Endothelial cell (in vitro differentiated cells): ENCODE results near the gene AHSG. TPM values are rescaled to one million over a fixed set of nuclear protein-coding genes. Genes with fewer than 3 reads are reported as not detected.
"Not testable (repeated sequence)": the region's sequence is repeated elsewhere in the genome, so short reads cannot be mapped to it uniquely, and the experiment has no call there.

Source experiments
- DNase-seq: peaks from one replicate; pipeline ENCODE4 v3.0.0; 2021; ENCODE audit warnings: low spot score
- H3K27ac Mint-ChIP-seq: one replicate; pipeline ENCODE4 v1.8.0; 2021; ENCODE audit warnings: mixed read lengths, inconsistent platforms; ENCODE audit not compliant: unreplicated experiment
- H3K27me3 Mint-ChIP-seq: one replicate; pipeline ENCODE4 v1.8.0; 2021; ENCODE audit warnings: mild to moderate bottlenecking, moderate library complexity, mixed read lengths, inconsistent platforms; ENCODE audit not compliant: unreplicated experiment
- H3K36me3 Mint-ChIP-seq: one replicate; pipeline ENCODE4 v1.8.0; 2021; ENCODE audit warnings: mild to moderate bottlenecking, low read depth, mixed read lengths, inconsistent platforms; ENCODE audit not compliant: unreplicated experiment
- H3K4me1 Mint-ChIP-seq: one replicate; pipeline ENCODE4 v1.8.0; 2021; ENCODE audit warnings: mild to moderate bottlenecking, mixed read lengths, inconsistent platforms; ENCODE audit not compliant: unreplicated experiment
- H3K4me3 Mint-ChIP-seq: one replicate; pipeline ENCODE4 v1.8.0; 2021; ENCODE audit warnings: mild to moderate bottlenecking, mixed read lengths, inconsistent platforms; ENCODE audit not compliant: unreplicated experiment
- H3K9me3 Mint-ChIP-seq: one replicate; pipeline ENCODE4 v1.8.0; 2021; ENCODE audit warnings: mixed read lengths, inconsistent platforms; ENCODE audit not compliant: unreplicated experiment
- total RNA-seq: library from RNA; stranded (reverse); fragmentation: NEBNext Ultra II Directional; extraction: Animal tissue kit (Norgen Biotek cat#: 25700); gene quantifications from one replicate; pipeline ENCODE4 v1.2.1, GENCODE V29; 2021; ENCODE audit not compliant: unreplicated experiment
- TF ChIP-seq, protein P1 (sequence below): fragments of 200-600 bp; sonication (generic); IDR thresholded peaks from one replicate; pipeline ENCODE4 v1.5.0; 2021; ENCODE audit warnings: antibody characterized with exemption; ENCODE audit not compliant: unreplicated experiment

Gene AHSG
- total RNA-seq, 1 donor from 2014 or later = not detected

DNA sequence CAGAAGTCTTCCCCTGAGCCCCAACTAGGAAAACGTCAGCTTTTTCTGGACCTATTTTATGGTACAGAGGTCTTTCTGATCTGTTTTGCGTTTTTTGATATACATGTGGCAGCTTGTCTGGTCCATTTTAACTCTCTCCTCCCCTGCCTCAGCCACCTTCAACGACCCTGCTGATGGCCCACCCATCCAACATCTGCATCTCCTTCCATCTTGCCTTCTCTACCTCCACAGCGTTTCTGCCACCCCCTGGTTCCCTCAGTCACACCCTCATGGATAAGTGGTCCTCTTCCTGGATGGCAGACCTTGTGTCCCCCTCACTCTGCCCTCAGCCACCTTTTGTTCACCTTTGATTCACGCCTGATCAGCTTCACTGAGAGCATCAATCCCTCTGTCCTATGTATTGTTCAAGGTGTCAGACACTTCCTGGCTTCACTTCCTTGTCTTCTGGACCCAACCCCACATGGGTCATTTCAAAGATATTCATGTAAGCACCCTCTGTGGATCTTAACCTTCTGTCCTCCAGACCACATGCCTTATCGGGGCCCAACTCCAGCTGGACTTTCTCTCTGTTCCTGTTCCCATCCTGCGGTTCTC, 13.5 kb downstream of the AHSG start:
- Mint-ChIP-seq H3K9me3 (no peaks in the 10 kb centered on the region), H3K27ac (no peak overlapping the region), H3K36me3 (no peaks in the 10 kb centered on the region), H3K27me3 (no peaks in the 10 kb centered on the region), H3K4me1 (peaks cover 9% of the 10 kb centered on the region), H3K4me3 (no peak overlapping the region)
- DNase-seq = no peak
- TF ChIP-seq, protein P1, sequence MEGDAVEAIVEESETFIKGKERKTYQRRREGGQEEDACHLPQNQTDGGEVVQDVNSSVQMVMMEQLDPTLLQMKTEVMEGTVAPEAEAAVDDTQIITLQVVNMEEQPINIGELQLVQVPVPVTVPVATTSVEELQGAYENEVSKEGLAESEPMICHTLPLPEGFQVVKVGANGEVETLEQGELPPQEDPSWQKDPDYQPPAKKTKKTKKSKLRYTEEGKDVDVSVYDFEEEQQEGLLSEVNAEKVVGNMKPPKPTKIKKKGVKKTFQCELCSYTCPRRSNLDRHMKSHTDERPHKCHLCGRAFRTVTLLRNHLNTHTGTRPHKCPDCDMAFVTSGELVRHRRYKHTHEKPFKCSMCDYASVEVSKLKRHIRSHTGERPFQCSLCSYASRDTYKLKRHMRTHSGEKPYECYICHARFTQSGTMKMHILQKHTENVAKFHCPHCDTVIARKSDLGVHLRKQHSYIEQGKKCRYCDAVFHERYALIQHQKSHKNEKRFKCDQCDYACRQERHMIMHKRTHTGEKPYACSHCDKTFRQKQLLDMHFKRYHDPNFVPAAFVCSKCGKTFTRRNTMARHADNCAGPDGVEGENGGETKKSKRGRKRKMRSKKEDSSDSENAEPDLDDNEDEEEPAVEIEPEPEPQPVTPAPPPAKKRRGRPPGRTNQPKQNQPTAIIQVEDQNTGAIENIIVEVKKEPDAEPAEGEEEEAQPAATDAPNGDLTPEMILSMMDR = no peak

DNA sequence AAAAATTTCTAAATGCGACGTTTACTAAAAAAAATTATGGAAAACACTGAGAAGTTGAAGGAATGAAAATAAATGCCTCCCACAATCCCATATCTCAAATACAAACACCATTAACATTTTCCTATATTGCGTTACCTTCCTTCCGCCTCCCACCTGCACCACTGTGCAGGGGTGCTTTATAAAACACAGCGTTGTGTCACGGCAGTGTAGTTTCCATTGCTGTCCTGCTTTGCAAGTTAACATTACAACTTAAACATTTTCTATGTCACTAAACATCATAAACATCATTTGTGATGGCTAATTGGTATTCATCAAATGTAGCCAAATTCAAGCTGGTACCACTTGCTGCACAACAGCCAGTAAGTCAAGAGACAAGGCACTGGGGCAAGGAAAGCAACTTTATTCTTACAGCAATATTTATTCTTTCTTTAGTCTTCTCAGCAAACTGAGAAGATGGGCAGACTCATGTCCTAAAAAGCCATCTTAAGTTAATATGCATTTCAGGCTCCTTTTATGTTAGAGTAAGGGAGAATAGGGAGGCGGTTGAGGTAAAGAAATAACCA, 15.1 kb downstream of the AHSG start:
- DNase-seq = no peak
- Mint-ChIP-seq H3K9me3 (no peaks in the 10 kb centered on the region), H3K4me1 (peaks cover 9% of the 10 kb centered on the region), H3K27me3 (no peaks in the 10 kb centered on the region), H3K4me3 (no peak overlapping the region), H3K27ac (no peak overlapping the region), H3K36me3 (no peaks in the 10 kb centered on the region)
- TF ChIP-seq, protein P1 = no peak

DNA sequence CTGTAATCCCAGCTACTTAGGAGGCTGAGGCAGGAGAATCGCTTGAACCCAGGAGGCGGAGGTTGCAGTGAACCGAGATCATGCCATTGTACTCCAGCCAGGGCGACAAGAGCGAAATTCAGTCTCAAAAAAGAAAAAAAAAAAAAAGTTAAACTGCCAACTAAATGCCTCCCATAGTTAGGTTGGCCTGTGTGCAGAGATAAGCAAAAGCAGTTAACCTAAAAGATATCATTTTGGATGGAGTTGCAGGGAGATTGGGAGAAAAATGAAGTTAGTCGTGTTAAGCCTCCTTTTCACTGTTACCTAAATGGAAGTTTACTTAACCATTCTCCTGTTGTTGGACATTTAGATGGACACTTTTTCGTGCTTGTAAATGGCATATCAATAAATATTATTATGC, 15.9 kb downstream of the AHSG start:
- H3K4me1 Mint-ChIP-seq = peaks cover 9% of the 10 kb centered on the region
- no peak overlapping the region for H3K27ac Mint-ChIP-seq
- H3K9me3 Mint-ChIP-seq = no peaks in the 10 kb centered on the region

DNA sequence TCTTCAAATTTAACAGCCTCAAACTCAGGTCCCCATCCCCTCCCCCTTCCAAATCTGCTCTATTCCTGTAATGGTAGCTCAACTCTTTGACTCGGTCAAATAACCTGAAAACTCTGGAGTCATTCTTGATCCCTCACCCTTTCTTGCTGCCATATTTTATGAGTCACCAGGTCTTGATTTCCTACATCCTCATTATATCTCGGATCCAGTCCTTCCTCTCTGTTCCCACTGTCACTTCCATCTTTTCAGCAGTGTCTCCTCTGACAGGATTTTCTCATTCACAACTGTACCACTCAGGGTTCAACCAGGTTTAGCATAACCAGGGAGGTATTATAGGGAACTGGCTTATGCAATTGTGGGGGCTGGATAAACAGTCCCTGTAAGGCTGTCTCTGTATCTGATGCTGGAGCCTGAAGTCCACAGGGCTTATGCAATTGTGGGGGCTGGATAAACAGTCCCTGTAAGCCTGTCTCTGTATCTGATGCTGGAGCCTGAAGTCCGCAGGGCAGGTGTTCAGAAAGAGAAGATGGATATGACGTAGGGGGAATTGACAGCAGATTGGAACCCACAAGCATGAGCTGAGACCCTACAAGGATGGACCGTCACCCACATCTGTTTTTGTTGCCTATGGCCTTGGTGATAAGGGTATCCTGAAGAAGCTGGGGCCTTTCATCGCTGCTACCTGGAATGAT, 18.2 kb downstream of the AHSG start:
- no peak overlapping the region for H3K4me3 Mint-ChIP-seq
- H3K36me3 Mint-ChIP-seq = no peaks in the 10 kb centered on the region
- TF ChIP-seq, protein P1 = no peak
- DNase-seq = no peak
- no peaks in the 10 kb centered on the region for H3K9me3 Mint-ChIP-seq
- peaks cover 9% of the 10 kb centered on the region for H3K4me1 Mint-ChIP-seq
- H3K27ac Mint-ChIP-seq = no peak overlapping the region
- no peaks in the 10 kb centered on the region for H3K27me3 Mint-ChIP-seq

More for the DNA sequence above, 15.9 kb downstream of the AHSG start:
- H3K36me3 Mint-ChIP-seq = no peaks in the 10 kb centered on the region
- no peak overlapping the region for H3K4me3 Mint-ChIP-seq
- TF ChIP-seq, protein P1 = no peak
- no peak for DNase-seq
- H3K27me3 Mint-ChIP-seq = no peaks in the 10 kb centered on the region

DNA sequence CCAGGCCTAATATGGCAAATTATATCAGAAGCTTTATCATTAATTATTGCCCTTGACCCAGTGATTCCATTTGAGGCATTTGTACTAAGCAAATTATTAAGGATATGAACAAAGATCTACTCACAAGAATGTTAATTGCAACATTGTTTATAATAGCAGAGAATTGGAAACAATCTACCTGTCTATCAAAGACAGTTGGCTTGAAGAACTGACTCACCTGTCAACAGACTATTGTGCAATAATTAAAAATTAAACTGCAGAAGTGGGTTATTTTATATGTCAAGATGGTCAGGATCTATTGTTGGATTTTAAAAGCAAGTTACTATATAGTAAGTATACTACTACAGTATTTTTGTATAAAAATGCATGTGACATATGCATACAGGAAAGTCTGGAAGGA, 20.6 kb downstream of the AHSG start:
- H3K27ac Mint-ChIP-seq = no peak overlapping the region
- no peaks in the 10 kb centered on the region for H3K9me3 Mint-ChIP-seq
- TF ChIP-seq, protein P1 = no peak
- H3K4me3 Mint-ChIP-seq = no peak overlapping the region
- peaks cover 4% of the 10 kb centered on the region for H3K27me3 Mint-ChIP-seq
- H3K36me3 Mint-ChIP-seq = no peaks in the 10 kb centered on the region
- DNase-seq = no peak
- H3K4me1 Mint-ChIP-seq = peaks cover 9% of the 10 kb centered on the region

DNA sequence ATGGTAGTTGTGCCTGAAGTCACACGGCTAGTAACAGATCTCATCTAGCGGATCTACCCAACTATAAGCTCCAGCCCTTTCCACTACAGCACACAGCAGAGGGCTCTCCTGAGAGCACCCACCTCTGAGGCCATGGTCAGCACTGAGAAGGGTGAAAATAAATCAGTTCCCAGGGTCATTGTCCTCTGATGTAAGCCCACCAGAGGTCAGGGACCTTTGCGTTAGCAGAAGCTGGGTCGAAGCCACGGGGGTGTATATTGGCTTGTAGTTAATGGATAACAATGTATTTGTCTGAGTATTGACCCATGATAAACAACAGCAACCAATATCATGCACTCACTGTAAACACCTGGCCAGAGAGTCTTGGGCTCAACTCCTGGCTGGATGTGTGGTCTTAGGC, 21.3 kb downstream of the AHSG start:
- DNase-seq, H3K4me3 Mint-ChIP-seq, H3K27me3 Mint-ChIP-seq, H3K27ac Mint-ChIP-seq, H3K4me1 Mint-ChIP-seq, H3K36me3 Mint-ChIP-seq, H3K9me3 Mint-ChIP-seq: not testable (repeated sequence)
